HG03575 (cell line): ENCODE results near the gene FANCC.

Experiments used
- ATAC-seq: cut with Tn5 transposase; IDR thresholded peaks from one replicate; pipeline ENCODE4 v1.9.1; 2021; ENCODE audit not compliant: unreplicated experiment, insufficient number of reproducible peaks, low FRiP score; ENCODE audit errors: extremely low read depth

FANCC gene

GRCh38 chr9:95174038-95174437 is 143.5 kb downstream of the FANCC start:
- ATAC-seq = no peak

GRCh38 chr9:95171596-95171995 is 145.9 kb downstream of the FANCC start:
- no peak for ATAC-seq

- no peak for ATAC-seq
These were observed 146.5 kb downstream of the FANCC start for GRCh38 chr9:95171001-95171400.

GRCh38 chr9:95167998-95168397 is 149.5 kb downstream of the FANCC start:
- ATAC-seq = no peak

- ATAC-seq = no peak
These were observed 152.5 kb downstream of the FANCC start for GRCh38 chr9:95165004-95165403.

GRCh38 chr9:95157481-95158151 is 159.9 kb downstream of the FANCC start:
- peak; percentile 79 for ATAC-seq

- ATAC-seq = no peak
These were observed 161.4 kb downstream of the FANCC start for GRCh38 chr9:95156074-95156473.

GRCh38 chr9:95155220-95155619 is 162.3 kb downstream of the FANCC start:
- no peak for ATAC-seq

- no peak for ATAC-seq
These were observed 166.6 kb downstream of the FANCC start for GRCh38 chr9:95150903-95151302.

GRCh38 chr9:95148208-95148520 is 169.3 kb downstream of the FANCC start:
- ATAC-seq = no peak

GRCh38 chr9:95147452-95148207 is 169.9 kb downstream of the FANCC start:
- ATAC-seq = no peak

- no peak for ATAC-seq
These were observed 173.6 kb downstream of the FANCC start for GRCh38 chr9:95143591-95144561.

GRCh38 chr9:95142728-95143127 is 174.8 kb downstream of the FANCC start:
- ATAC-seq = no peak

GRCh38 chr9:95142315-95142714 is 175.2 kb downstream of the FANCC start:
- ATAC-seq = no peak

- ATAC-seq = no peak
These were observed 176.7 kb downstream of the FANCC start for GRCh38 chr9:95140821-95141220.

- no peak for ATAC-seq
These were observed 178.4 kb downstream of the FANCC start for GRCh38 chr9:95139126-95139525.

- ATAC-seq = no peak
These were observed 179.0 kb downstream of the FANCC start for GRCh38 chr9:95138474-95138873.

GRCh38 chr9:95137587-95138145 is 179.8 kb downstream of the FANCC start:
- no peak for ATAC-seq

- ATAC-seq = no peak
These were observed 181.8 kb downstream of the FANCC start for GRCh38 chr9:95135756-95136155.
